HG03108 (cell line): Measurements from ENCODE around the gene DTX4.
A peak's percentile ranks its signal among the peaks of the same experiment; 100 is the strongest.

Experiments used
- ATAC-seq: cut with Tn5 transposase; IDR thresholded peaks from one replicate; pipeline ENCODE4 v1.9.1; 2021; ENCODE audit warnings: moderate library complexity; ENCODE audit not compliant: unreplicated experiment

The DTX4 gene

GRCh38 chr11:59172345-59173079, 580 bp downstream of the DTX4 start:
- ATAC-seq, result peak; percentile 18

GRCh38 chr11:59173080-59173963, 1.4 kb downstream of the DTX4 start:
- ATAC-seq, result no peak

- ATAC-seq, result no peak
Observed at GRCh38 chr11:59173964-59174663, 2.2 kb downstream of the DTX4 start.

- no peak for ATAC-seq
Observed at GRCh38 chr11:59174664-59175033, 2.7 kb downstream of the DTX4 start.

GRCh38 chr11:59175091-59175501, 3.2 kb downstream of the DTX4 start:
- no peak for ATAC-seq

GRCh38 chr11:59176330-59176729, 4.4 kb downstream of the DTX4 start:
- no peak for ATAC-seq

GRCh38 chr11:59178402-59178801, 6.5 kb downstream of the DTX4 start:
- no peak for ATAC-seq

- ATAC-seq, result no peak
Observed at GRCh38 chr11:59179121-59179520, 7.2 kb downstream of the DTX4 start.

GRCh38 chr11:59180168-59180776, 8.3 kb downstream of the DTX4 start:
- ATAC-seq, result no peak

GRCh38 chr11:59180907-59181306, 9.0 kb downstream of the DTX4 start:
- ATAC-seq, result no peak

- no peak for ATAC-seq
Observed at GRCh38 chr11:59181746-59182456, 10.0 kb downstream of the DTX4 start.

- no peak for ATAC-seq
Observed at GRCh38 chr11:59182457-59183151, 10.7 kb downstream of the DTX4 start.

GRCh38 chr11:59183771-59184170, 11.8 kb downstream of the DTX4 start:
- no peak for ATAC-seq

GRCh38 chr11:59184691-59185339, 12.9 kb downstream of the DTX4 start:
- ATAC-seq, result no peak

- no peak for ATAC-seq
Observed at GRCh38 chr11:59185386-59185945, 13.5 kb downstream of the DTX4 start.

GRCh38 chr11:59186130-59186594, 14.2 kb downstream of the DTX4 start:
- no peak for ATAC-seq

- ATAC-seq, result no peak
Observed at GRCh38 chr11:59187035-59187434, 15.1 kb downstream of the DTX4 start.

GRCh38 chr11:59187587-59187986, 15.7 kb downstream of the DTX4 start:
- no peak for ATAC-seq

- ATAC-seq, result no peak
Observed at GRCh38 chr11:59188954-59189353, 17.0 kb downstream of the DTX4 start.
